ENCODE data around the gene LUM.

DNA sequence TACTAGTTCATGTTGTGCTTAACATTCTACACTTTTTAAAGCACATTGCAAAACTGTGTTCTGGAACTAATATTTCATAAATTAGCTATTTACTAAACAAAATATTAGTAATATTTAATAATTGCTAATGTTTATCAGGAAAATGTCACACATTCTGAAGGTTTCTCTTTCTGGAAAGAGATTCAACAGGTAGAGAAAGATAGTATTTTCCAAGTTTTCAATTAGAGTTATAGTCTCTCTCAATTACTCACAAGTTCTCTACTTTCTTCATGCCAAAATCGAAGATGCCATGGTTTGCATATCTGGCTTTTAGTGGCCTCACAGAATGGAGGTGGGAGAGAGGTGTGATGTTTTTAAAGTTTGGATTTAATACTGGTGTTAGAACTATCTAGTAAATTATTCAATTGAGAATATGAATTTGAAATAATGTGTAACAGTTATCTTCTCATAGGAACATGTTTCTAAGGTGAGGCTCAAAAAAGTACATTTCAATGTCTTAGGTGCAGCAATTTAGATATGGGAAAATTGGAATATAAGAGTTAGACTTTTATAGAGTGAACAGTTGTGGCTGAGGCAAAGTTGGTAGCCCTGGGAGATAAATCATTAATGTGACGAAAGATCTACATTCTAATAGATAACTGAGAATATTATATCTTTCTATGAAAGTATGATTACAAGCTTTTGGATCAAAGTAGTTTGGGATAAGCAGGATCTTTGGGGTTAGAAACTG is 1.5 kb downstream of the LUM start:
- TF ChIP-seq, protein P1, sequence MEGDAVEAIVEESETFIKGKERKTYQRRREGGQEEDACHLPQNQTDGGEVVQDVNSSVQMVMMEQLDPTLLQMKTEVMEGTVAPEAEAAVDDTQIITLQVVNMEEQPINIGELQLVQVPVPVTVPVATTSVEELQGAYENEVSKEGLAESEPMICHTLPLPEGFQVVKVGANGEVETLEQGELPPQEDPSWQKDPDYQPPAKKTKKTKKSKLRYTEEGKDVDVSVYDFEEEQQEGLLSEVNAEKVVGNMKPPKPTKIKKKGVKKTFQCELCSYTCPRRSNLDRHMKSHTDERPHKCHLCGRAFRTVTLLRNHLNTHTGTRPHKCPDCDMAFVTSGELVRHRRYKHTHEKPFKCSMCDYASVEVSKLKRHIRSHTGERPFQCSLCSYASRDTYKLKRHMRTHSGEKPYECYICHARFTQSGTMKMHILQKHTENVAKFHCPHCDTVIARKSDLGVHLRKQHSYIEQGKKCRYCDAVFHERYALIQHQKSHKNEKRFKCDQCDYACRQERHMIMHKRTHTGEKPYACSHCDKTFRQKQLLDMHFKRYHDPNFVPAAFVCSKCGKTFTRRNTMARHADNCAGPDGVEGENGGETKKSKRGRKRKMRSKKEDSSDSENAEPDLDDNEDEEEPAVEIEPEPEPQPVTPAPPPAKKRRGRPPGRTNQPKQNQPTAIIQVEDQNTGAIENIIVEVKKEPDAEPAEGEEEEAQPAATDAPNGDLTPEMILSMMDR (conservative IDR thresholded peaks at IDR 0.05; ENCODE audit: low read depth, low read length), result no peak
- TF ChIP-seq POLR2A (IDR thresholded peaks at IDR 0.05; ENCODE audit: low read depth, low read length), result no peak
- TF ChIP-seq, protein P2, sequence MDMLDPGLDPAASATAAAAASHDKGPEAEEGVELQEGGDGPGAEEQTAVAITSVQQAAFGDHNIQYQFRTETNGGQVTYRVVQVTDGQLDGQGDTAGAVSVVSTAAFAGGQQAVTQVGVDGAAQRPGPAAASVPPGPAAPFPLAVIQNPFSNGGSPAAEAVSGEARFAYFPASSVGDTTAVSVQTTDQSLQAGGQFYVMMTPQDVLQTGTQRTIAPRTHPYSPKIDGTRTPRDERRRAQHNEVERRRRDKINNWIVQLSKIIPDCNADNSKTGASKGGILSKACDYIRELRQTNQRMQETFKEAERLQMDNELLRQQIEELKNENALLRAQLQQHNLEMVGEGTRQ (IDR thresholded peaks at IDR 0.05; ENCODE audit: low read depth, low read length), result no peak
- TF ChIP-seq BHLHE40 (IDR thresholded peaks at IDR 0.05; ENCODE audit: low read depth, low read length), result no peak
- no peak for TF ChIP-seq RAD21 (IDR thresholded peaks at IDR 0.05; ENCODE audit: low read length)
- TF ChIP-seq FOS (IDR thresholded peaks at IDR 0.05; ENCODE audit: low read depth, low read length), result no peak
- TF ChIP-seq RFX5 (IDR thresholded peaks at IDR 0.05; ENCODE audit: low read depth, low read length), result no peak
- TF ChIP-seq CHD1 (IDR thresholded peaks at IDR 0.05; ENCODE audit: low read depth, low read length), result no peak
- no peak for TF ChIP-seq MAFK (IDR thresholded peaks at IDR 0.05; ENCODE audit: low read depth, low read length)
- TF ChIP-seq RCOR1 (IDR thresholded peaks at IDR 0.05; ENCODE audit: insufficient replicate concordance, low read length), result no peak
- TF ChIP-seq, protein P3, sequence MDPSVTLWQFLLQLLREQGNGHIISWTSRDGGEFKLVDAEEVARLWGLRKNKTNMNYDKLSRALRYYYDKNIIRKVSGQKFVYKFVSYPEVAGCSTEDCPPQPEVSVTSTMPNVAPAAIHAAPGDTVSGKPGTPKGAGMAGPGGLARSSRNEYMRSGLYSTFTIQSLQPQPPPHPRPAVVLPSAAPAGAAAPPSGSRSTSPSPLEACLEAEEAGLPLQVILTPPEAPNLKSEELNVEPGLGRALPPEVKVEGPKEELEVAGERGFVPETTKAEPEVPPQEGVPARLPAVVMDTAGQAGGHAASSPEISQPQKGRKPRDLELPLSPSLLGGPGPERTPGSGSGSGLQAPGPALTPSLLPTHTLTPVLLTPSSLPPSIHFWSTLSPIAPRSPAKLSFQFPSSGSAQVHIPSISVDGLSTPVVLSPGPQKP (IDR thresholded peaks at IDR 0.05; ENCODE audit: borderline replicate concordance, low read depth, low read length), result no peak
